ENCODE data around the gene AFF2. TPM values are rescaled to one million over a fixed set of nuclear protein-coding genes. Genes with fewer than 3 reads are reported as not detected.

Gene AFF2
- total RNA-seq, 1 experiment from 2014 or later = 2.0 TPM

DNA sequence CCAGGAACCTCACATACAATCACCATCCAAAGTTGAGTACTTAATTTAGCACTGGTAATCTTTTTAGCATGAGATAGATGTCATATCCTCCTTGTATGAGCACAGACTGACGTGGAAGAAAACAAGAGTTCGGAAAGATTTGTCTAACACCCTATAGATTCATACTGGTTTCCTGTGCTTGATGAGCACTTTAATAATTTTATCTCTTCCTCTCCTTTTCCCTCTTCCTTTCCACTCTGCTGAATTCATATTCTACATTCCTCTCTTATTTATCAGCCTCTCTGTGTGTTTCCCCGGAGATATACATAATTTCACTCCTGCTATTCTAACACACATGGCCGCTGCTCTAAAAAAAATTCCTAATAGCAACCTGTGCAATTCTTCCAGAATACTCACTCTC, 273.9 kb downstream of the AFF2 start:
- in situ Hi-C loops (cut with HindIII; ENCODE audit: low pct_unique_long_range_greater_than_20kb, low sequenced_read_pairs) = no loop called here
- DNase-seq (ENCODE audit: low read depth) = no peak

DNA sequence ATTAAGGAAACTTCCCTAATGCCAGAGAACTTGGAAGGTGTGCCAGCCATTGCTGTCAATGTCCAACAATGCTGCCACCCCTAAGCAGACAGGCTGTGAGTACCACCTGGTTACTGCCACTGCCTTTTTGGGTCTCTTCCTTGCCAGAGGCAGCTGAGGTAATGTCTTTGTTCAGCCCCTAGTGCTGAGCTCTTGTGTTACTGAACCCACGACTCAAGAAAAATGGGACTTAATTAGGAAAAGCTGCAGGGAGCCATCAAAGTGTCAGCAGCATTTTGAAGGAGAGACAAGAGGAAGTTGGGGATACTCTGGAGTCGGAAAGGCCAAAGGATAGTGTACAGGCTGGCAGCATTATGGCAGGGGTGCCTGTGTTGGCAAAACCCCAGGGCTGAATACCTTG, 283.7 kb downstream of the AFF2 start:
- in situ Hi-C loops (cut with HindIII; ENCODE audit: low pct_unique_long_range_greater_than_20kb, low sequenced_read_pairs) = no loop called here
- no peak for DNase-seq (ENCODE audit: low read depth)

GRCh38 chrX:148784856-148785255, 284.4 kb downstream of the AFF2 start:
- in situ Hi-C loops (cut with HindIII; ENCODE audit: low pct_unique_long_range_greater_than_20kb, low sequenced_read_pairs) = no loop called here
- no peak for DNase-seq (ENCODE audit: low read depth)

DNA sequence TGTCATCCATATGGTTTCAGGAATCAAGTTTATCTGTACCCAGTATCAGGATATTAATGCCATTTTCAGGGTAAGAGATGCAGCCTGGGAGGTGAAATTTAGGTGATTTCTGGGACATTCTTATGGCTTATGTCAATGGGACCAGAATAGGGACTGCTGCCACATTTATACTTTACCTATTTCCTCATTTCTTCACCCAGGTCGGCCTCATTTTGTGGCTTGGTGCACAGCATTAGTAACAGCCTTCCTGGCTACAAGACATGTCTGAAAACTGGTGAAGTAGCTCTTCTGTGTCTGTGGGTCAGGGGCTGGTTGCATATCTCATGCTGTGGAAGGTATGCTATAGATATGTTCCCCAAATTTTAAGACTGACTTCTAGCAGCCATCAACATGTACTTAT, 284.8 kb downstream of the AFF2 start:
- no peak for DNase-seq (ENCODE audit: low read depth)
- in situ Hi-C loops (cut with HindIII; ENCODE audit: low pct_unique_long_range_greater_than_20kb, low sequenced_read_pairs) = no loop called here

- in situ Hi-C loops (cut with HindIII; ENCODE audit: low pct_unique_long_range_greater_than_20kb, low sequenced_read_pairs) = no loop called here
- no peak for DNase-seq (ENCODE audit: low read depth)
These were observed 288.0 kb downstream of the AFF2 start for GRCh38 chrX:148788449-148788848.

- in situ Hi-C loops (cut with HindIII; ENCODE audit: low pct_unique_long_range_greater_than_20kb, low sequenced_read_pairs) = no loop called here
- DNase-seq (ENCODE audit: low read depth) = no peak
These were observed 293.9 kb downstream of the AFF2 start for GRCh38 chrX:148794350-148794749.

- no peak for DNase-seq (ENCODE audit: low read depth)
- in situ Hi-C loops (cut with HindIII; ENCODE audit: low pct_unique_long_range_greater_than_20kb, low sequenced_read_pairs) = no loop called here
These were observed 304.4 kb downstream of the AFF2 start for GRCh38 chrX:148804579-148805355.

DNA sequence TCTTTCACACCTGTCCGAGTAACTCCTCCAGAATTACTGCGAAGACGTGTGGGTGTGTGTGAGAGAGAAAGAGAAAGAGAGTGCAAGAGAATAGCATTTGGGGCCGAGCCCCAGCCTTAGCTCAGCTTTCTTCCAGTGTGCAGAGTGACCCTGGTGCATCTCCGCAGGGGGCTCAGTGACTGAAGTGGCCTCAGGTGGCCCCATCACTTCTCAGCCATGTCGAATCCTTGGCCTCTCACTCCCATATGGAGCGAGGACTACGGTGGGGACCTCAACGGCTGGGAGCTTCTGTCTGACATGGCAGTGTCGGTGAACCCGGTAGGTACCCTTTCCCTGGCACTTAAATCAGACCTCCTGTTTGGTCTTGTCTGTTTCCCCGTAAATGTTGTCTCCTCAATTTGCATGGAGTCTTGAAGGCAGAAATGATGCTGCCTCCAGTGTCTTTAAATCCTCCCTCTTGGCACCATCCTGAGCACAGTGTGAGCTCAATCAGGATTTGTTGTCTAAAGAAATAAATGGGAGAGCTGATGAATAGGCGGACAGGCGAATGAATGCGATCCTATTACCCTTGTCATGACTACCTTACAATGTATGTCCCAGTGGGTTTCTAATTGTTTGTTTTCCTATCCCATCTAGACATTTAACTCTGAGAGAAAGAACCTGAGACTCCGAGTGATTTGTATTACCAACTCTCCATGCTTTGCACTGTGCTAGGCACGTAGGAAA, 305.9 kb downstream of the AFF2 start:
- DNase-seq (ENCODE audit: low read depth) = no peak
- in situ Hi-C loops (cut with HindIII; ENCODE audit: low pct_unique_long_range_greater_than_20kb, low sequenced_read_pairs) = no loop called here

DNA sequence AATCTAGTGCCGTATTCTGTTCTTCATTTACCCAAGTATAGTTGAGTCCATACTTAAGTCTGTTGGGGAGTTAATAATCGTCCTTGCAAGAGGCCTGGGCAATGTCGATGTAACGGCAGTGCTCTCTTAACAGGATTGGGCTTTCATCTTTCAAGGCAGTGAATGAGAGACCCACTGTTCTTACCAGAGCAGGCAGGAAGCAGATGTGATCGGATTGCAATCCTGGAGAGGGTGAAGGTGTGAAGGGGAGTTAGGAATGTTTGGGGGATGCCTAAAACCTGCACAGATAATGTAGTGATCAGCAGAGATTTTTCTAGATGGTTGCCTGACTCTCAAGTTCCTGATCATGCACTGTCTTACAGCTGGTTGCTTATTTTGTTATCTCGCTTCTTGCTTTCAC, 308.4 kb downstream of the AFF2 start:
- DNase-seq (ENCODE audit: low read depth) = no peak
- in situ Hi-C loops (cut with HindIII; ENCODE audit: low pct_unique_long_range_greater_than_20kb, low sequenced_read_pairs) = no loop called here

DNA sequence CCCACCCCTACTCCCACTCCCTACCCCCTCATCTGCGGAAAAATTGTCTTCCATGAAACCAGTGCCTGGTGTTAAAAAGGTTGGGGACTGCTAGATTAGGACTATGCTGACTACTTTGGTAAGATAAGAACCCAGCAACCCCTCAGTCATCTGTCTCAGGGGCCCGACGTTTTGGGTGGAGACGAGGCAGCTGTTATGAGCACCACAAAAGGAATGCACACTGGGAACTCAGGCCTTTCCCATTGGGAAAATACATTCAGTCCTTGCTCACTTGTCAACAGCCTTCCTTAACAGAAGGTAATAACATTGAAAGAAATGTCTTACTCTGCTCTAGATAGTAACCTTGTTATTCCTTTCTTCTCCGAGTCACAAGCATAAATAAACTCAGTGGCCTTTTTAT, 310.8 kb downstream of the AFF2 start:
- no peak for DNase-seq (ENCODE audit: low read depth)
- in situ Hi-C loops (cut with HindIII; ENCODE audit: low pct_unique_long_range_greater_than_20kb, low sequenced_read_pairs) = no loop called here

GRCh38 chrX:148813422-148813821, 313.0 kb downstream of the AFF2 start:
- no peak for DNase-seq (ENCODE audit: low read depth)
- in situ Hi-C loops (cut with HindIII; ENCODE audit: low pct_unique_long_range_greater_than_20kb, low sequenced_read_pairs) = no loop called here

GRCh38 chrX:148813967-148814366, 313.6 kb downstream of the AFF2 start:
- in situ Hi-C loops (cut with HindIII; ENCODE audit: low pct_unique_long_range_greater_than_20kb, low sequenced_read_pairs) = no loop called here
- DNase-seq (ENCODE audit: low read depth) = no peak

DNA sequence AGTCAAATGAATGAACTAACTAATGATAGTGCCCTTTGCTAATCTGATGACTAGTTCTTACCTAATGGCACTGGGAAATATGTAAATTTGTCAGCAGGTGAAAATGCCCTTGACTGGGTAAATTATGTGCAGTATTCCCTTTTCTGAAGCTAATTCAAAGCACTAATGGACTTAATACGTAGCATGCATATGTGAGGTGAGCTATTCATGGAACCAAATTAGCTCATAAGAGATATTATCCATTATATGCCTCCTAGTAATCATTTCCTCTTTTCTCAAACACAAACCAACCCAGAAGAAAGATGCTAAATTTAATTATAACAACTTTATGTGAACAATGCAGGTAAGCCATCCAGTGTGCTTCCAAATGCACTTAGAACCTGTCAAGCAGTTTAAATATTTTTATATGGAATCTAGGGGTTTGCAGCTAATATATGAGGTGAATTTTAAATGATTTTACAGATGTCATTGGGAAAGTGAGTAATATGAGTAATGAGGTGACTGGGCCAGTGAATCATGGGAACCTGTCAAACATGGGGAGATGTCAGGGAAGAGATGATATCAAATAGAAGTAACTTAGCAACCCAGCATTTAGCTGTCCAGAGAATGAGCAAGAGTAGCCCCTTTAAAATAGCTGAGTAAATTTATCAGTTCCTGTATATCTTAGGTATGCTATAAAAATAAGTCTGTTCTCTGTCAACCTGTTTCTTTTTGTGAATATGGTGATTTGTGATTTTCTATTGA, 315.0 kb downstream of the AFF2 start:
- in situ Hi-C loops (cut with HindIII; ENCODE audit: low pct_unique_long_range_greater_than_20kb, low sequenced_read_pairs) = no loop called here
- DNase-seq (ENCODE audit: low read depth) = no peak

DNA sequence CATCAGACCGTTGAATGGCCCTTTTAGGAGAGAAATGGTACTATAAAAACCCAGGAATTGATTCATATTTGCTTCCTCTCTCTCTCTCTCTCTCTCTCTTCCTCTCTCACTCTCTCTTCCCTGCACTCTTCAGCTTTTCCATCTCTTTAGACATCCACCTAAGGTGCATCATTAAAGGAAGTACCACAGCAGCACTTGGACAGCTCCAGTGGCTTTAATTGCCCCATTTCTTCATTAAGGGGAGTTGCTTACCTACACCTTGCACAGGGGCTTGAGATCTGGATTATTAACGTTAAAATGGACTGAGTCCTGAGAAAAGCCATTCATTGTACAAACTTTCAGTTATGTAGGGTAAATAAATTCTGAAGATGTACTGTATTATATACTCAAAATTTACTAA, 323.6 kb downstream of the AFF2 start:
- in situ Hi-C loops (cut with HindIII; ENCODE audit: low pct_unique_long_range_greater_than_20kb, low sequenced_read_pairs) = no loop called here
- no peak for DNase-seq (ENCODE audit: low read depth)

- DNase-seq (ENCODE audit: low read depth) = no peak
- in situ Hi-C loops (cut with HindIII; ENCODE audit: low pct_unique_long_range_greater_than_20kb, low sequenced_read_pairs) = no loop called here
These were observed 325.3 kb downstream of the AFF2 start for GRCh38 chrX:148825696-148826095.

DNA sequence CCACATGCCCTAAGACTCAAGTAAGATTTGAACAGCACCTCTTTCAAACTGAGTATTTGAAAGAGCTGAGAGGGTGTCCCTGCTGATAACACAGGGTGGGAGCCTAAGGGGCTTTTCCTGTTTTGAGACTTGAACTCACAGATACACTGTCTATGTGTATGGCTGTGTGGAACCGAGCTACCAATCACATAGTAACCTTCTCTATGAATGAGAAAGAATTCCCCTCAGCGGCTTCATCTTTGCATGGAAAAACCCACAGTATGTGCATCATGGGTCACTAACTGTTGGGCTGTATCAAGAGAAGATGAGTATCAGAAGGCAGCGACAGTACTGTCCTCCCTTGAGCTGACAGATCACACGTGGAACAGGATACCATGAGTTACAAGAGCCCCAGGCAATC, 336.3 kb downstream of the AFF2 start:
- no peak for DNase-seq (ENCODE audit: low read depth)
- in situ Hi-C loops (cut with HindIII; ENCODE audit: low pct_unique_long_range_greater_than_20kb, low sequenced_read_pairs) = no loop called here

- no peak for DNase-seq (ENCODE audit: low read depth)
- in situ Hi-C loops (cut with HindIII; ENCODE audit: low pct_unique_long_range_greater_than_20kb, low sequenced_read_pairs) = no loop called here
These were observed 350.2 kb downstream of the AFF2 start for GRCh38 chrX:148850631-148851030.

DNA sequence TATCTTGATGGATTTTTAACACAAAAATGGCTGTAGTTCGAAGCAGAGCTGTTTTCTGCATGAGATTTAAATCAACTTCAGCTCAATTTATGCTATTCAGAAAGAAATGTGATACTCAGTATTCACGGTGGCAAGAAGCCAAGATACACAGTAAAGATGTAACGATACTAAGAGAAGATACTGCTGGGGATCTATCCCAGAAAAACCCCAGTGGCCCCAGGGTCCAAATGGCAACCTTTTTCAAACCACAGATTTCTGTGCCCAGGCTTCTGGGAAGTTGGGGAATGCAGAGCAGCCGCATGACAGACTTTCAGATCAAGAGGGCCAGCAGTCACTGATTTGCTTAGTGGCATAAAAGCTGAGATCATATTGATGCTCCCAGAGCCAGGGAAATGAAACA, 353.9 kb downstream of the AFF2 start:
- in situ Hi-C loops (cut with HindIII; ENCODE audit: low pct_unique_long_range_greater_than_20kb, low sequenced_read_pairs) = no loop called here
- no peak for DNase-seq (ENCODE audit: low read depth)

DNA sequence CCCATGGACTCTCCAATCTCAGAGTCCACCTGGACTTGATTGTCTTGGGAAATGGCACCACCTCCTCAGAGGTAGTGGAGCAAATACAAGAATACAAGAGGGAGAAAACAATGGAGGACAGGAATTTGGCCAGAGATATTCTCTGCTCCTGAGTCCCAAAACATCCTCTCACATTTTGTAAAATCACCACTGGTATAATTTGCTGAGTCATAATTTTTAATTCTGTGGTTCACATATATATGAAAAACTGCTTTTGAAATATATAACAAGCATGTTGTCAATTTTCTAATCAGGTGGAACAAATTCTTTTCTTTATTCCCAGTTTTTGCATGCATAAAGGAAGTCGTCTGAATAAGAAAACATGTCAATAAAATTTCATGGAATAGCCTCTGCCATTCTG, 356.1 kb downstream of the AFF2 start:
- no peak for DNase-seq (ENCODE audit: low read depth)
- in situ Hi-C loops (cut with HindIII; ENCODE audit: low pct_unique_long_range_greater_than_20kb, low sequenced_read_pairs) = no loop called here
